Glomerular visceral epithelial cell (primary cell): ENCODE measurements around the gene RFX4.

ENCODE experiments used
- DNase-seq: peaks from one replicate; pipeline ENCODE4 v3.0.0-alpha.2; 2016; ENCODE audit errors: extremely low spot score

The RFX4 gene

GRCh38 chr12:106766393-106766826, 183.6 kb downstream of the RFX4 start:
- DNase-seq: peak; percentile 76

GRCh38 chr12:106767206-106767605, 184.4 kb downstream of the RFX4 start:
- no peak for DNase-seq

- peak; percentile 66 for DNase-seq
Measured at GRCh38 chr12:106767954-106768822, 185.4 kb downstream of the RFX4 start.

GRCh38 chr12:106769078-106769477, 186.3 kb downstream of the RFX4 start:
- peak; percentile 91 for DNase-seq

- DNase-seq: no peak
Measured at GRCh38 chr12:106769546-106769945, 186.7 kb downstream of the RFX4 start.

GRCh38 chr12:106771425-106771824, 188.6 kb downstream of the RFX4 start:
- DNase-seq: no peak

GRCh38 chr12:106773286-106774004, 190.6 kb downstream of the RFX4 start:
- DNase-seq: no peak

- DNase-seq: peak; percentile 97
Measured at GRCh38 chr12:106774005-106774807, 191.4 kb downstream of the RFX4 start, which contains the start of gene RIC8B. RIC8B (plus strand) TSS chr12:106774682; CDS start chr12:106774746, 64 bp downstream.

GRCh38 chr12:106774808-106775524, 192.2 kb downstream of the RFX4 start:
- no peak for DNase-seq

- no peak for DNase-seq
Measured at GRCh38 chr12:106776897-106777296, 194.1 kb downstream of the RFX4 start.

GRCh38 chr12:106780010-106780631, 197.3 kb downstream of the RFX4 start:
- DNase-seq: peak; percentile 25

- no peak for DNase-seq
Measured at GRCh38 chr12:106782619-106783018, 199.8 kb downstream of the RFX4 start.

GRCh38 chr12:106783515-106783914, 200.7 kb downstream of the RFX4 start:
- no peak for DNase-seq

GRCh38 chr12:106790020-106790419, 207.2 kb downstream of the RFX4 start:
- DNase-seq: no peak

GRCh38 chr12:106791531-106791930, 208.7 kb downstream of the RFX4 start:
- no peak for DNase-seq

GRCh38 chr12:106794369-106794768, 211.6 kb downstream of the RFX4 start:
- DNase-seq: no peak

- no peak for DNase-seq
Measured at GRCh38 chr12:106801167-106801708, 218.4 kb downstream of the RFX4 start.

- DNase-seq: no peak
Measured at GRCh38 chr12:106801830-106802533, 219.2 kb downstream of the RFX4 start.

GRCh38 chr12:106804668-106805067, 221.9 kb downstream of the RFX4 start:
- no peak for DNase-seq
